GM08714 (cell line): ENCODE data around the gene SLC9A8.
A peak's percentile ranks its signal among the peaks of the same experiment; 100 is the strongest.
"Not testable (repeated sequence)": the region's sequence is repeated elsewhere in the genome, so short reads cannot be mapped to it uniquely, and the experiment has no call there.

Source experiments
- H3K4me3 ChIP-seq: fragments of 200-500 bp; sonication (Bioruptor generic); 2 replicates; pipeline ENCODE4 v1.5.1; 2014; ENCODE audit warnings: mild to moderate bottlenecking, low read length, inconsistent platforms
- ZNF274 ChIP-seq: IDR thresholded peaks from 2 replicates; pipeline ENCODE4 v1.6.1; 2012; ENCODE audit warnings: mild to moderate bottlenecking, low read depth, low read length

SLC9A8 gene

GRCh38 chr20:49798718-49799117, 13.9 kb upstream of the SLC9A8 start:
- no peak overlapping the region for H3K4me3 ChIP-seq
- TF ChIP-seq ZNF274, result no peak

DNA sequence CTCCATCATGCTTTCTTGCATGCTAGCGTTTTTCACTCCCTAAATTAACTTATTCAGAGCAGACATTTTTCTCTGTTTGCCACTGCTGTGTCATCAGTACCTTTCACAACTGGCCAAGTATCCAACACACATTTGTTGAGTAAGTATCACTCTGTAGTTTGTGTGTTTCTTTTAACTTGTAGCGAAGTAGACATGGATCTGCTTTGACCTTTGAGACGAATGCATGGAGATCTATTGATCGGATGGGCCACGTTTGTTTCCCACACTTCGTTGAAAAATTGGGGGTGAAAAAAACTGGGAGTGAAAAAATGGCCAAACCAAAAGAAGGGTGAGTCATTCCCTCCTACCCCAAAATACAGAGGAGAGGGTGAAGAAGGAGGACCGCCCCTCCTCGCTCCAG, 12.9 kb upstream of the SLC9A8 start:
- no peak for TF ChIP-seq ZNF274
- no peak overlapping the region for H3K4me3 ChIP-seq

DNA sequence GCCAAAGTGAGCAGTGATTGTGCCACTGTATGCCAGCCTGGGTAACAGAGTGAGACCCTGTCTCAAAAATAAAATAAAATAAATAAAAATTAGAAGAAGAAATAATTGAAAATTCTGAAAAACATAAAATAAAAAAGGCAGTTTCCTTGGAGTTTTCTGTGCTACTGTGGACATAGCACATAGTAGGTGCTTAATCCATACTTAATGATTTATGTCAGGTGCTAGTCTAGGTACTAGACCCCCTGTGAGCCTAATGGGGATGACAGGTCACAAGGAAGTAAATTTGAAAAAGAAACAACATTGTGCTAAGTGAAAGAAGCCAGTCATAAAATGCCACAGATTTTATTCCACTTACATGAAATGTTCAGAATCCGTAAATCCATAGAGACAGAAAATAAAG, 9.2 kb upstream of the SLC9A8 start:
- H3K4me3 ChIP-seq, result no peak overlapping the region; the same call in 1 of the 2 replicates
- TF ChIP-seq ZNF274, result no peak

- no peak for TF ChIP-seq ZNF274
- H3K4me3 ChIP-seq, result no peak overlapping the region
Measured at GRCh38 chr20:49804364-49804763, 8.3 kb upstream of the SLC9A8 start.

GRCh38 chr20:49805224-49805876, 7.3 kb upstream of the SLC9A8 start:
- H3K4me3 ChIP-seq, result not testable (repeated sequence)

DNA sequence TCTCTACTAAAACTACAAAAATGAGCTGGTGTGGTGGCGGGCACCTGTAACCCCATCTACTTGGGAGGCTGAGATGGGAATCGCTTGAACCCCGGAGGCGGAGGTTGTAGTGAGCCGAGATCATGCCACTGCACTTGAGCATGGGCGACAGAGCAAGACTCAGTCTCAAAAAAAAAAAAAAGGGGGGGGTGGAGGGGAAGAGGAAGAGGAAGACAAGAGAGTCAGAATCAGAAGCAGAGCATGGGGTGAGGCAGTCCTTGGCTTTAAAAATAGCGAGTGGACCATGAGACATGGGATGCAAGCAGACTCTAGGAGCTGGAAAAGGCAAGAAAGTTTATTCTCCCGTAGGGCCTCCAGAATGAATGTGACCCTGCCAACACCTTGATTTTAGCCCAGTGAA, 3.9 kb upstream of the SLC9A8 start:
- TF ChIP-seq ZNF274, result no peak
- no peak overlapping the region for H3K4me3 ChIP-seq

GRCh38 chr20:49809803-49810359, 2.7 kb upstream of the SLC9A8 start:
- no peak for TF ChIP-seq ZNF274
- no peak overlapping the region for H3K4me3 ChIP-seq

- no peak overlapping the region for H3K4me3 ChIP-seq
- no peak for TF ChIP-seq ZNF274
Measured at GRCh38 chr20:49810491-49811190, 2.0 kb upstream of the SLC9A8 start.

GRCh38 chr20:49811825-49812506, 662 bp upstream of the SLC9A8 start:
- no peak for TF ChIP-seq ZNF274
- H3K4me3 ChIP-seq, result peak overlapping the region; percentile 98; the same call in 1 of the 2 replicates

DNA sequence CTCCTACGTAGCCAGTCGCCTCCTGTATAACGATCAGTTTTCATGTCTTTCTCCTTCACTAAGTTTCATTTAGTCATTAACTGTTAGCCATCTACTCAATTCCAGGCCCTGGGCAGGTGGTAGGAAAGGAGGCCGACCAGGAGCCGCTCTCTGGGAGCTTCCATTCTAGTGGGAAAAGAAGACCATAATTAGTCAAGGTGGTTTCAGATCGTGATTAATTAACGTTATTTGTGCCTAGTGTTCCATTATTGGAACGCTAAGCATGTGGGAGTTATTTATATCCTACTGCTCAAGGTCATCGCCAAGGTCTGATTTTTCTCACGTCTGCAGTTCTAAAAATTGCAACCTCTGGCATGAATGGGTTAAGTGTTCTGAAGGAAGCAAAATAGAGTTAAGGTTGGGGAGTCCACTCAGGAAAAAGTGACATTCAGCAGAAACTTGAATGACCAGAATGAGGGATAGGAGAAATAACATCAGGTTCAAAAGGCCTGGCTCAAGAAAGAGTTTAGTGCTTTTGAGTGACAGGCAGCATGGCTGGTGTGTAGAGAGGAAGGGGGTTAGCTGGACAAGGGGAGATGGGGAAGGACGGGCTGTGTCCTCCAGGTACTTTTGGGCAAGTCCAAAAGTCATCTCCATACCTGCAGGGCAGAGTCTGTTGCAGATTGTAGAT, 812 bp downstream of the SLC9A8 start:
- peak overlapping the region; percentile 98 for H3K4me3 ChIP-seq
- TF ChIP-seq ZNF274, result no peak

DNA sequence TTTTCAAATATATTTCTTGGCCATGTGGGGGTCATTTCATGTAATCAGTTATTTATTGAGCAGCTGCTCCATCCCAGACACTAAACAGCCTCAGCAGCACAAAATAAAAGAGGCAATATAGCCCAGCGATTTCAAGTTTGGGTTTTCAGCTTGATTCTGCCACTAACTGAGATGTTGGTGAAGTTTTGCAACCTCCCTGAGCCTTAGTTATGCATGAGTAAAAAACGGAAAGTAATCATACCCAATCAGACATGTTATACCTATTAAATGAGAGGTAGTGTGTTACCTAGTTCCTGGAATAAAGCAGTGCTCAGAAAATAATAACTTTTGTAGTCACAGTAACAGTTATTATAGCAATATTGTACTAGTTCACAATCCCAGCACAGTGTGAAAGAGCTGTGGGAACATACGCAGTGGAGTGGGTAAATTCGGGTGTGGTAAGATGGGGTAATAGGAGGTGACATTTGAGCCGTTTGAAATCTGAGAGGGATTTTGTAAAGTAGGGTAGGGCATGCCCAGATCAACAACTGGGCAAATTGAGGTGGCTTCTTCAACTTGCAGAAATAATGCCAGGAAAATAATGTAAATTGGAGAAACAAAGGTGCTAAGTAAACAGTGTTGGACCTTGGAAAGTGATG, 1.5 kb downstream of the SLC9A8 start:
- peak overlapping the region; percentile 98 for H3K4me3 ChIP-seq
- no peak for TF ChIP-seq ZNF274

DNA sequence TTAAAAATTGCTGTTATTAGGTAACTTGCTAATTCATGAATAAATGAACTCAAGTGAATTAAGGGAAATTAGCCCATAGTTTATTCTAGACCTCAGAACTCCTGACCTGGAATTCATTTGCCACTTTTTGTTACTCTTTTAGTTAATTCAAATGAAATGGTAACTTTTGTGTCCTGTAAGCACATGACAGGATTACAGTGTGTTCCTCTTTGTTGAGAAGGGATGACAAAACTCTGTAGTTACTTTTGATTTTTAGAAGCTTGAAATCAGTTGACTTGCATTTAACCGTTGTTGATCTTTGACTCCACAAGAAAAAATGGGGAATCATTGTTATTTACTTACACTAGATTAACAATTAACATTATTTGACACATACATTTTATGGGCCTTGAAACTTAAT, 6.2 kb downstream of the SLC9A8 start:
- H3K4me3 ChIP-seq, result no peak overlapping the region
- no peak for TF ChIP-seq ZNF274

GRCh38 chr20:49819702-49820101, 7.1 kb downstream of the SLC9A8 start:
- TF ChIP-seq ZNF274, result no peak
- H3K4me3 ChIP-seq, result no peak overlapping the region

DNA sequence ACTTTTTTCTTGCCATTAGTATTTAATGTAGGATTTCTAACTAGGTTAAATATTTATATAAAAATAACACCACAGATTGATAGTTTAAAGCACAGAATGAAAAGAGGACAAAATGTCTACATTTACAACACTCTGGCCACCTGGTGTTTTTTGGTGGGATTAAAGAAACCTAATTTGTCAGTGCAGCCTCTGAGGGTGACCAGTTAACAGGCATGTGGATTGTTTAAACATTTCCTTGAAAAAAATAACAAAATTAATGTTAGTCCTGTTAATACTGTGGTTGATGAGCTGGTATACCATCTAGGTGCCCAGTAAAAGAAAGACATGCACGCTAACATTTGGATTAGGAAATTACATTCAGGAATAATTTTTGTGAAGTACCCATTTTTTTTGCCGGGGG, 8.8 kb downstream of the SLC9A8 start:
- H3K4me3 ChIP-seq, result no peak overlapping the region
- TF ChIP-seq ZNF274, result no peak
